K562 (cell line): ENCODE results near the gene NACA. TPM values are rescaled to one million over a fixed set of nuclear protein-coding genes. Genes with fewer than 3 reads are reported as not detected.

ENCODE experiments used
- FOS ChIP-seq: IDR thresholded peaks from 3 replicates; pipeline ENCODE4 v1.6.1; 2011; ENCODE audit not compliant: insufficient read length; ENCODE audit errors: extremely low read depth
- FOXA3 ChIP-seq, 2 experiments: fragments of 450-650 bp in 1 of 2; sonication (generic) in 1 of 2; formaldehyde crosslinking; IDR thresholded peaks in 1 of 2; conservative IDR thresholded peaks in 1 of 2; 2 replicates each; pipeline versions ENCODE4 v1.4.0 to v1.8.0; 2020 to 2022; ENCODE audit warnings: mild to moderate bottlenecking in 2 of 2, missing genetic modification reagents in 1 of 2
- GABPB1 ChIP-seq: sonication (generic); formaldehyde crosslinking; IDR thresholded peaks from 2 replicates; pipeline ENCODE4 v1.8.0; 2022; ENCODE audit warnings: mild to moderate bottlenecking, missing genetic modification reagents
- MGA ChIP-seq: fragments of 450-650 bp; IDR thresholded peaks from 2 replicates; pipeline ENCODE4 v1.6.1; 2016; ENCODE audit warnings: mild to moderate bottlenecking, moderate library complexity
- NFRKB ChIP-seq: fragments of 450-650 bp; IDR thresholded peaks from 2 replicates; pipeline ENCODE4 v1.6.1; 2016; ENCODE audit warnings: low read depth
- NR1H2 ChIP-seq: sonication (generic); formaldehyde crosslinking; IDR thresholded peaks from 2 replicates; pipeline ENCODE4 v1.4.0; 2020; ENCODE audit warnings: mild to moderate bottlenecking, missing genetic modification reagents
- SUPT5H ChIP-seq: fragments of 450-650 bp; IDR thresholded peaks from 2 replicates; pipeline ENCODE4 v1.6.1; 2016
- ZBTB49 ChIP-seq: sonication (generic); formaldehyde crosslinking; IDR thresholded peaks from 2 replicates; pipeline ENCODE4 v1.8.0; 2022; ENCODE audit warnings: missing genetic modification reagents, mild to moderate bottlenecking, borderline replicate concordance
- ZNF274 ChIP-seq: IDR thresholded peaks from 2 replicates; pipeline ENCODE4 v1.6.1; 2011; ENCODE audit warnings: low read depth, mild to moderate bottlenecking, low read length, moderate library complexity, borderline replicate concordance
- ZNF561 ChIP-seq: fragments of 450-650 bp; formaldehyde crosslinking; conservative IDR thresholded peaks from 2 replicates; pipeline ENCODE4 v1.4.0; 2020; ENCODE audit warnings: mild to moderate bottlenecking, moderate library complexity
- polyA plus RNA-seq, 8 experiments: library from polyadenylated mRNA; depleted of rRNA in 4 of 8; stranded (reverse) in 5 of 8; unstranded in 3 of 8; fragments of >200 nt; fragmentation: Nextera tagmentation in 2 of 8; fragmentation: Illumina TruSeq in 1 of 8; extraction: Ambion mirVana in 2 of 8; extraction: Trizol in 1 of 8; gene quantifications; 2 replicates each; pipeline versions ENCODE4 v1.2.1 to v1.2.3, GENCODE V29; 2011 to 2014; ENCODE audit warnings: inconsistent platforms in 1 of 8, missing spikeins in 1 of 8
- total RNA-seq, 7 experiments: library from RNA; depleted of rRNA in 6 of 7; stranded (reverse); fragments of >200 nt in 6 of 7; fragmentation: Illumina TruSeq in 2 of 7; extraction: Trizol in 2 of 7; gene quantifications; 2 replicates each; pipeline versions ENCODE4 v1.2.1 to v1.2.3, GENCODE V29; 2011 to 2021; ENCODE audit warnings: low replicate concordance in 1 of 7

NACA gene
- total and polyA plus RNA-seq, 9 of the 15 experiments (the other 6 are each of a cell fraction or from before 2014, with no cell fraction given) = 1,030 to 2,416 (median 1,645) TPM

- TF ChIP-seq MGA = peak; percentile 36; the same call in 1 of the 2 replicates
- peak; percentile 98 for TF ChIP-seq GABPB1 (CRISPR knock-in tag)
- peak; percentile 100 for TF ChIP-seq NFRKB
- TF ChIP-seq NR1H2 (CRISPR knock-in tag) = 0 out of 2 replicates have a peak, but pooled peaks have one; percentile 59
- no peak for TF ChIP-seq ZNF561 (CRISPR knock-in tag)
- TF ChIP-seq ZBTB49 (CRISPR knock-in tag) = 0 out of 2 replicates have a peak, but pooled peaks have one; percentile 30
- TF ChIP-seq FOXA3 (CRISPR knock-in tag; conservative IDR thresholded peaks at IDR 0.05 in 1 of 2, IDR thresholded peaks at IDR 0.05 in 1 of 2) = peak in 1 of 2 experiments; percentile 74; a peak in 2 of 4 replicates
- no peak for TF ChIP-seq FOS
- TF ChIP-seq ZNF274 = no peak
- peak; percentile 98 for TF ChIP-seq SUPT5H
Observed at GRCh38 chr12:56724972-56725722, at the start of gene NACA (continued).
